Muscle of leg (tissue), 16 donors: ENCODE data around the gene ZNF608. TPM values are rescaled to one million over a fixed set of nuclear protein-coding genes. Genes with fewer than 3 reads are reported as not detected.
A peak's percentile ranks its signal among the peaks of the same experiment; 100 is the strongest.

ENCODE experiments used
- DNase-seq: peaks from one replicate; pipeline ENCODE4 v3.0.0; 2013
- H3K27ac ChIP-seq: one replicate; pipeline ENCODE4 v1.5.1; 2013; ENCODE audit warnings: mild to moderate bottlenecking, low read length, control low read depth
- H3K27me3 ChIP-seq: one replicate; pipeline ENCODE4 v1.6.1; 2013; ENCODE audit warnings: low read length; ENCODE audit not compliant: control insufficient read depth, insufficient read depth
- H3K36me3 ChIP-seq: one replicate; pipeline ENCODE4 v1.6.1; 2013; ENCODE audit warnings: low read length; ENCODE audit not compliant: control insufficient read depth, insufficient read depth
- H3K4me1 ChIP-seq: one replicate; pipeline ENCODE4 v1.6.1; 2013; ENCODE audit warnings: low read length; ENCODE audit not compliant: control insufficient read depth, insufficient read depth
- H3K4me3 ChIP-seq: one replicate; pipeline ENCODE4 v1.5.1; 2013; ENCODE audit warnings: low read length, control low read depth
- H3K9me3 ChIP-seq: replicated peaks from 2 replicates; pipeline ENCODE4 v1.6.1; 2013; ENCODE audit warnings: low read depth, low read length; ENCODE audit not compliant: control insufficient read depth
- WGBS: methylation state at CpG from one replicate; pipeline ENCODE4 v1.1.5; 2013; ENCODE audit warnings: missing lambda C conversion rate; ENCODE audit not compliant: insufficient coverage; 5-methylcytosine and 5-hydroxymethylcytosine counted together
- long read RNA-seq, 11 donors: transcript quantifications; one replicate each; lab custom pipeline, GENCODE V29; 2026
- polyA plus RNA-seq, 8 donors: library from polyadenylated mRNA; unstranded; fragments of 120-200 nt; gene quantifications; one replicate each; pipeline versions ENCODE4 v1.2.1 to v1.2.3, GENCODE V29; 2013; ENCODE audit warnings: inconsistent platforms in 1 of 8, low replicate concordance in 1 of 8; ENCODE audit not compliant: insufficient read length in 8 of 8, insufficient read depth in 1 of 8
- total RNA-seq: library from RNA; stranded (reverse); fragments of 120-200 nt; gene quantifications from one replicate; pipeline ENCODE4 v1.2.4, GENCODE V29; 2013

Gene ZNF608, protein sequence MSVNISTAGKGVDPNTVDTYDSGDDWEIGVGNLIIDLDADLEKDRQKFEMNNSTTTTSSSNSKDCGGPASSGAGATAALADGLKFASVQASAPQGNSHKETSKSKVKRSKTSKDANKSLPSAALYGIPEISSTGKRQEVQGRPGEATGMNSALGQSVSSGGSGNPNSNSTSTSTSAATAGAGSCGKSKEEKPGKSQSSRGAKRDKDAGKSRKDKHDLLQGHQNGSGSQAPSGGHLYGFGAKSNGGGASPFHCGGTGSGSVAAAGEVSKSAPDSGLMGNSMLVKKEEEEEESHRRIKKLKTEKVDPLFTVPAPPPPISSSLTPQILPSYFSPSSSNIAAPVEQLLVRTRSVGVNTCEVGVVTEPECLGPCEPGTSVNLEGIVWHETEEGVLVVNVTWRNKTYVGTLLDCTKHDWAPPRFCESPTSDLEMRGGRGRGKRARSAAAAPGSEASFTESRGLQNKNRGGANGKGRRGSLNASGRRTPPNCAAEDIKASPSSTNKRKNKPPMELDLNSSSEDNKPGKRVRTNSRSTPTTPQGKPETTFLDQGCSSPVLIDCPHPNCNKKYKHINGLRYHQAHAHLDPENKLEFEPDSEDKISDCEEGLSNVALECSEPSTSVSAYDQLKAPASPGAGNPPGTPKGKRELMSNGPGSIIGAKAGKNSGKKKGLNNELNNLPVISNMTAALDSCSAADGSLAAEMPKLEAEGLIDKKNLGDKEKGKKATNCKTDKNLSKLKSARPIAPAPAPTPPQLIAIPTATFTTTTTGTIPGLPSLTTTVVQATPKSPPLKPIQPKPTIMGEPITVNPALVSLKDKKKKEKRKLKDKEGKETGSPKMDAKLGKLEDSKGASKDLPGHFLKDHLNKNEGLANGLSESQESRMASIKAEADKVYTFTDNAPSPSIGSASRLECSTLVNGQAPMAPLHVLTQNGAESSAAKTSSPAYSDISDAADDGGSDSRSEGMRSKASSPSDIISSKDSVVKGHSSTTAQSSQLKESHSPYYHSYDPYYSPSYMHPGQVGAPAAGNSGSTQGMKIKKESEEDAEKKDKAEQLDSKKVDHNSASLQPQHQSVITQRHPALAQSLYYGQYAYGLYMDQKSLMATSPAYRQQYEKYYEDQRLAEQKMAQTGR (N-terminal part only)
- total RNA-seq (19.5 TPM), polyA plus RNA-seq (10 to 100 TPM; 16.3 to 27.5 (median 20.9) TPM)
- long read RNA-seq, donor 1, partial matches to known transcripts = 0 of 2 reads
- long read RNA-seq, donor 1, other reads (novel, unspliced or antisense) = 0 of 2 reads
- long read RNA-seq, donor 2 = 0 reads
- long read RNA-seq, donor 3, partial matches to known transcripts = 10 of 11 reads
- long read RNA-seq, donor 3, other reads (novel, unspliced or antisense) = 0 of 11 reads
- long read RNA-seq, donor 4, partial matches to known transcripts = 0 of 1 reads
- long read RNA-seq, donor 4, other reads (novel, unspliced or antisense) = 0 of 1 reads
- long read RNA-seq, donor 5, partial matches to known transcripts = 14 of 15 reads
- long read RNA-seq, donor 5, other reads (novel, unspliced or antisense) = 0 of 15 reads
- long read RNA-seq, donor 6, partial matches to known transcripts = 0 of 1 reads
- long read RNA-seq, donor 6, other reads (novel, unspliced or antisense) = 0 of 1 reads
- long read RNA-seq, donor 7, partial matches to known transcripts = 0 of 3 reads
- long read RNA-seq, donor 7, other reads (novel, unspliced or antisense) = 0 of 3 reads
- long read RNA-seq, donor 8, partial matches to known transcripts = 6 of 8 reads
- long read RNA-seq, donor 8, other reads (novel, unspliced or antisense) = 0 of 8 reads
- long read RNA-seq, donor 9, partial matches to known transcripts = 0 of 1 reads
- long read RNA-seq, donor 9, other reads (novel, unspliced or antisense) = 0 of 1 reads
- long read RNA-seq, donor 10, partial matches to known transcripts = 5 of 6 reads
- long read RNA-seq, donor 10, other reads (novel, unspliced or antisense) = 0 of 6 reads
- long read RNA-seq, donor 11, partial matches to known transcripts = 0 of 1 reads
- long read RNA-seq, donor 11, other reads (novel, unspliced or antisense) = 0 of 1 reads

DNA sequence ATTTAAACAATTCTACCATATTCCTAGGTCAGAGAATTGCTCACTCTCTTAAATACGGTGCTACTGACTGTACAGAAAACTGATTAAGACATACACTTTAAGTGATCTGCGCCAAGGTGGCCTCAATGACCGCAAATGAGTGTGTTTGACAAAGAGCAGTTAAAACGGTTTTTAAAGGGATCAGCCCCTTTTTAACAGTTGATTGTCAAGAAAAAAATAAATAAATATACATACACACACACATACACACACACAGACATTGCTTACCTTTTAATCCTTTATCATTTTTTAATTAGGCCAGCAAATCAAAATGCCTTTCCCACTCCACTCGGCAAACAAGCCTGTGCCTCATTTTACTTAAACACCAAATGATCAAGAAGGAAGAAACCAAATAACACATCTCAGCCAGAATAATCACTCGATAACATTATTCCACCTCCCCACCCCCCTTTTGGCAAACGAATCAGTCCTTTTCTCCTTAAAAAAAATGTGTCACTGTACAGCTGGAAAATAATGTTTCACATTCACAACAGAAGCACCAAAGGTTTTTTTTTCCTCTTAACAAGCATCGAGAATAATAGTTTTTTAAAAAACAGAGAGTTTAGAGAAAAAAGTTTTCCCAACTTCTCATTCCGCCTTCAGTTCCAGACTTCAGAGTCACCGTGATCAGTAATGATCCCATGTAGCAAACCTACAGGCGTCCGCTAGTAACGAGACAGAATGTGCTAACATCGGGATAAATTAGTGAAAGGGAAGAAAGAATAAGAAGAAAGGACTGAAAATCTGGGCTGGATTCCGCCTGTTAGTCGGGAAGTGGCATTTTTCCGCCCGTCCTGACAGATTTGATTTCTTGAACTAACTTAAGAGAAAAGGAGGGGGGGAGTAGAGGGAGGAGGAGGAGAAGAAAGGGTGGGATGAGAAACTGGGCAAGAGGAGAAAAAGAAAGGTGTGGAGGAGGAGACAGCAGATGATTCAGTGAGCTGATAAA is at the start of gene ZNF608:
TSS of gene ZNF608 (minus strand) at position 712 of the 988 bp plus-strand sequence. CDS start 1,650 bp downstream, outside the sequence.
- no peaks in the 10 kb centered on the region for H3K36me3 ChIP-seq
- no peaks in the 10 kb centered on the region for H3K9me3 ChIP-seq
- H3K27ac ChIP-seq = peak within 1 kb of the TSS; percentile 98
- WGBS = 2% methylated on average over 6 of the region's 18 CpGs
- peak within 1 kb of the TSS; percentile 65 for H3K4me3 ChIP-seq
- peaks cover 33% of the 10 kb centered on the region for H3K4me1 ChIP-seq
- no peaks in the 10 kb centered on the region for H3K27me3 ChIP-seq
- DNase-seq = peak; percentile 89

DNA sequence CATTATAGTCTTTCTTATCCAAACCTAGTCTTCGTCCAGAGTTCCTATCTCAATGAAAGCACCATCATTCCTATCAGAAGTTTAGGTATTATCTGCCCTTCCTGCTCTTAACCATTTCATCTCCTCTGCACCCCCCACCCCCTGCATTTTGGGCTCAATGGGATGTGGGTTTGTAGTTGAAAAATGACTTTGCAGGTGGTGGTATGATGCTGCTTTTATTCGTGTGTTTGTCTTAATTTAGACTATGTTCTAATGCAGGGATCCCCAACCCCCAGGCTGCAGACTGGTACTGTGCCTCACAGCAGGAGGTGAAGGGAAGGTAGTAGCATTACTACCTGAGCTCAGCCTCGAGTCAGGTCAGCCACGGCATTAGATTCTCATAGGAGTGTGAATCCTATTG is 49.4 kb upstream of the ZNF608 start:
- Histone ChIP-seq H3K4me1 (no peaks in the 10 kb centered on the region), H3K4me3 (no peak overlapping the region), H3K36me3 (no peaks in the 10 kb centered on the region), H3K27ac (no peak overlapping the region), H3K27me3 (no peaks in the 10 kb centered on the region), H3K9me3 (no peaks in the 10 kb centered on the region)
- DNase-seq = no peak
- 71% methylated on average over 1 of the region's 4 CpGs for WGBS

DNA sequence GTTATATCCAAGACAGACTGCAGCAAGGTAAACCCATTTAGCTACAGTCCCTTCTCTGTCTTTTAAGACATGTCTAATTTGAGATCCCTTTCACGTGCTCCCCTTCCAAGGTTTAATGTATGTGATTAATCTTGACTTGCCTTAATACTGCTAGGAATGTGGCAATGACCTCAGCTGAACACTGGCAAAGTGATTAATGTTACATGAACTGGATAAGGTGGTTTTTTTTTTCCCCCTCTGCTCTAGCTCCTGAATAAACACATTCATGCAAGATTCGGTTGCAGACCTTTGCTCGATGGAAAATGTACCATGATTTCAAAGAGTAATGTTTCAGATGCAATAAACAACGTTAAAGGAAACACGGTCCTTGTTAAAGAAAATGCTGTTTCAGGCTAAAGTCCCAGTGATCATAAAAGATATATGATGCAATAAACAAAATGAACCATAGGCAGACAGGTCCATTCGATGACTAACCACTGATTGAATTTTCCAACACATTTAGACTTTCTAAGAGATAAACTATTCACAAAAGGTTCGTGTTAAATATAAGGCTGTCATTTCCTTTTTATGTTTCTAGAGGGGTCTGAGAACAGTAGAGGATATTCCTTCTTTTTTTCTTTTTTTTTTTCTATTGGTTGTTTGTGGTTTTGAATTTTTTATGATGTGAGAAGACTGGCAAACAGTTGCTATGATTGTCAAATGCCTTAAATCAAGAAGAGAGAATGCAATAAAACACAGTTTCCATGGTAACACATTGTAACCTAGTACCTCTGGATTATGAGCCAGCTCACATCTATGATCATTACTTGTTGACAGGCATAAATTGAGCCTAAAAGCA is 44.7 kb upstream of the ZNF608 start:
- Histone ChIP-seq H3K27me3 (no peaks in the 10 kb centered on the region), H3K36me3 (no peaks in the 10 kb centered on the region), H3K4me1 (no peaks in the 10 kb centered on the region), H3K9me3 (no peaks in the 10 kb centered on the region), H3K4me3 (no peak overlapping the region), H3K27ac (no peak overlapping the region)
- WGBS = no CpG with 5 or more reads among the region's 7 CpGs
- DNase-seq = peak; percentile 45

DNA sequence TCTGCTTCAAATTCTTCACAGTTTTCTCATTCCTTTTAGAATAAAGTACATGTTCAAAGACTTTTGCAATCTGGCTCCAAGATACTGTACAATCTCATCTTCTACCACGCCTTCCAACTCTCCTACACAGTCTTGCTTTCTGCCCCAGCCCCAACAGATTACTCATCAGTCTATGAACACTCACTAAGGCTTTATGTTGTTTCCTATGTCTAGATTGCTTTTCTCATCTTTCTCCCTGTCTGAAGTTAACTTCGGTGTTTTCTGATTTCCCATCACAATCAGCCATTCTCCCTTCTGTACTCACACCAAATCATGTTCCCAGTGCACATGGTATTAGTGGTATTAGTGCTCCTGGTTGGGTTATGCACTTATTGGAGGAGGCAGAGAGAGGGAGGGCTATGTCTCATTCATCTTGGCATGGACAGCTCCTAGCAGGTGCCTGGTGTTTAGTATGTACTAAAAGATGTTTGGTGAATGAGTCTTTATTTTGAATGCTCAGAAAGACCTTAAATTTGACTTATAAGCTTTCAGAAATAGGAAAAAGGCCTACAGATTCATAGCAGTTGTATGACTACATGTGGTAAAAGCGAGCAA is 44.0 kb upstream of the ZNF608 start:
- no peaks in the 10 kb centered on the region for H3K36me3 ChIP-seq
- no peaks in the 10 kb centered on the region for H3K4me1 ChIP-seq
- 100% methylated on average over 1 of the region's 3 CpGs for WGBS
- H3K27ac ChIP-seq = no peak overlapping the region
- no peak for DNase-seq
- H3K27me3 ChIP-seq = no peaks in the 10 kb centered on the region
- no peak overlapping the region for H3K4me3 ChIP-seq
- no peaks in the 10 kb centered on the region for H3K9me3 ChIP-seq

DNA sequence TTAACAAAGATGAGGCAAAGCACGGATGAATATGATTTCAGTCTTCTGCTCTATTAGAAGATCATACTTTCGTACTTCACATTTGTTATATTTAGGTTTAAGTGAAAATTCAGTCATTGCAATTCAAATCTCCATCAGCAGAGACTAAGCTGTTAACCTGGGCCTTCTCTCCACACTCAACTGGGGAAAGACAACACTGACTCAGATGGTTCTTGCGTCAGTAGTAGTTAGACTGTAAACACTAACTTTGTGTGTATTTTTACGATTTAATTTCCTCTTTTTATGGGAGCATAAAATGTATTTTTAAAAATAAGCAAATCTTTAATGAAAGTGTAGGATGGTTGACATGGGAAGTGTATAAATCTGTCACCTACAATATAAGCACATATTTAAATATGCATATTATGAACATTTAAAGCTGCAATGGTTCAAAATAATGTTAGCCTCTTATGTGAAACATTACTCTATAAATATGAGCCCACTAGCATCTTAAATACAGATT is 42.7 kb upstream of the ZNF608 start:
- H3K36me3 ChIP-seq = no peaks in the 10 kb centered on the region
- no peak for DNase-seq
- no peak overlapping the region for H3K27ac ChIP-seq
- H3K4me3 ChIP-seq = no peak overlapping the region
- no CpG with 5 or more reads among the region's 4 CpGs for WGBS
- H3K4me1 ChIP-seq = no peaks in the 10 kb centered on the region
- H3K27me3 ChIP-seq = no peaks in the 10 kb centered on the region
- no peaks in the 10 kb centered on the region for H3K9me3 ChIP-seq

DNA sequence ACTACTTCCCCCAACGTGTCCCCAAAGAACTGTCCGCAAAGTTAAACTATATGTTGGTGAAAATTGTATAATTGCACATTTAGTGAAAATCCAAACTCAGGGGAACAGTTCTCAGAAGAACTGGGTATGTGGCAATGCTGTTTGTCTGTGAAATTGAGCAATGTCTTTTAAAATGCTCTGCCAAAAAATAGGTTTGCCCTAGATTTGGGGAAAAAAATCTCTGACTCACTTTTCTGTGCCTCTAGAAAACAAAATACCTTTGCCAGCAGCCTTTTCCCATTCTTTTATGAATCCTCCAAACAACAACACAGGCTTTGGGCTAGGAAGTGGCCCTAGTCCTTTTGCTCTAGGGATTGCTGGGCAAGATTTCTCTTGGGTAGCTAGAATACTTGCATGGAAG is 37.4 kb upstream of the ZNF608 start:
- Histone ChIP-seq H3K27ac (no peak overlapping the region), H3K4me3 (no peak overlapping the region), H3K4me1 (no peaks in the 10 kb centered on the region), H3K27me3 (no peaks in the 10 kb centered on the region), H3K36me3 (no peaks in the 10 kb centered on the region), H3K9me3 (no peaks in the 10 kb centered on the region)
- no CpG with 5 or more reads among the region's 2 CpGs for WGBS
- no peak for DNase-seq

DNA sequence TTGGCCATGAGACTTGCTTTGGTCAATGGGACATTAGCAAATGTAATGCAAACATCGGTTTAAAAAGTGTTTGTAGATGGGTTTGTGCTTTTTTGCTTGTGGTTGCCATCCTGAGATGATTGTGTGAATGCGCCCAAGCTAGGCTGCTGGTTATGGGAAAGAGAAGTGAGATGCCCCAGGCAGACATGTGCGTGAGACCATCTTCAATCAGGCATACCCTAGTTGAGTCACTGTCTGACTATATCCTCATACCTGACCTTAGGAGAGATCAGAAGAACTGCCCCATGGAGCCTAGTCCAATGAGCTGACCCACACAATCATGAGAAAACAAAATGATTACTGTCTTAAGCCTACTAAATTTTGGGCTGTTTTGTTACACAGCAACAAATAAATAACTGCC is 36.8 kb upstream of the ZNF608 start:
- 100% methylated on average over 1 of the region's 3 CpGs for WGBS

More for the DNA sequence above, 36.8 kb upstream of the ZNF608 start:
- no peaks in the 10 kb centered on the region for H3K27me3 ChIP-seq
- no peak for DNase-seq
- no peaks in the 10 kb centered on the region for H3K4me1 ChIP-seq
- no peak overlapping the region for H3K27ac ChIP-seq
- no peaks in the 10 kb centered on the region for H3K9me3 ChIP-seq
- H3K36me3 ChIP-seq = no peaks in the 10 kb centered on the region
- no peak overlapping the region for H3K4me3 ChIP-seq
